Pancreas (tissue), 10 donors: Measurements from ENCODE around the gene PRKCH. TPM values are rescaled to one million over a fixed set of nuclear protein-coding genes. Genes with fewer than 3 reads are reported as not detected.

ENCODE experiments used
- ATAC-seq, 4 donors: fragments of 200-7000 bp; cut with Tn5 transposase; one replicate each; pipeline versions ENCODE4 v1.8.0 to v1.9.1; 2020; ENCODE audit warnings: mild to moderate bottlenecking in 4 of 4, moderate library complexity in 4 of 4
- DNase-seq, 6 donors: peaks; one replicate each; pipeline ENCODE4 v3.0.0-alpha.2; 2020
- FAIRE-seq: peaks from 2 replicates; lab custom pipeline; 2012; peaks lifted over from hg19 to GRCh38; lab: Jason Lieb, UNC
- H3K27ac ChIP-seq, 4 donors: fragments of 200-600 bp; sonication (generic); 1 replicate in 3 of 4; 2 replicates in 1 of 4; pipeline versions ENCODE4 v1.5.0 to v1.8.0; 2020
- H3K27me3 ChIP-seq, 4 donors: fragments of 200-600 bp; one replicate each; pipeline ENCODE4 v1.8.0; 2021
- H3K36me3 ChIP-seq, 3 donors: fragments of 200-600 bp; sonication (generic) in 1 of 3; one replicate each; pipeline versions ENCODE4 v1.5.0 to v1.8.0; 2020 to 2021
- H3K4me1 ChIP-seq, 3 donors: fragments of 200-600 bp; one replicate each; pipeline ENCODE4 v1.8.0; 2021
- H3K4me3 ChIP-seq, 4 donors: fragments of 200-600 bp; sonication (generic) in 2 of 4; one replicate each; pipeline versions ENCODE4 v1.5.0 to v1.8.0; 2020 to 2021
- H3K9me3 ChIP-seq, 4 donors: fragments of 200-600 bp; one replicate each; pipeline ENCODE4 v1.8.0; 2021
- WGBS, 2 donors: extraction: QIAGEN DNeasy Blood & Tissue Kit; methylation state at CpG; one replicate each; pipeline ENCODE4 v1.1.7; 2013; 5-methylcytosine and 5-hydroxymethylcytosine counted together
- intact Hi-C, 3 donors: fragments of 100-400 bp; cut with DNase I; formaldehyde crosslinking; loops; one replicate each; pipeline versions ENCODE4 v1.11.1 to v1.14.2; 2022
- polyA plus RNA-seq, 2 donors: library from polyadenylated mRNA; stranded (reverse); fragments of 200-250 nt; gene quantifications; one replicate each; pipeline ENCODE4 v1.2.3, GENCODE V29; 2013
- total RNA-seq, 6 donors: library from RNA; stranded (reverse); fragmentation: NEBNext Ultra II Directional in 4 of 6; extraction: Animal tissue kit (Norgen Biotek cat#: 25700) in 4 of 6; gene quantifications; one replicate each; pipeline versions ENCODE4 v1.2.1 to v1.2.4, GENCODE V29; 2021 to 2023
- TF ChIP-seq, protein P1 (sequence below), 4 donors: fragments of 200-600 bp; sonication (generic) in 3 of 4; IDR thresholded peaks; one replicate each; pipeline versions ENCODE4 v1.5.0 to v1.8.0; 2021; ENCODE audit warnings: antibody characterized with exemption in 4 of 4
- donor health status: healthy with polysubstance abuse.
- donor health status: DM: no; HTN: no; CAD: no; lungs with moderate emphysema.
- donor health status: DM: no; HTN: no; CAD: no.
- donor health status: control.
- donor health status: control.
- donor health status: Bipolar disorder and iron deficiency.
- donor health status: DM: yes; HTN: yes; CAD: no.
- donor health status: DM: no; HTN: no; CAD: no.
- donor health status: DM: no; HTN: no; CAD: no.
- donor health status: DM: yes; HTN: yes; CAD: no.

Gene PRKCH
- total and polyA plus RNA-seq, 8 donors, result 3.6 to 16.9 (median 8.9) TPM

DNA sequence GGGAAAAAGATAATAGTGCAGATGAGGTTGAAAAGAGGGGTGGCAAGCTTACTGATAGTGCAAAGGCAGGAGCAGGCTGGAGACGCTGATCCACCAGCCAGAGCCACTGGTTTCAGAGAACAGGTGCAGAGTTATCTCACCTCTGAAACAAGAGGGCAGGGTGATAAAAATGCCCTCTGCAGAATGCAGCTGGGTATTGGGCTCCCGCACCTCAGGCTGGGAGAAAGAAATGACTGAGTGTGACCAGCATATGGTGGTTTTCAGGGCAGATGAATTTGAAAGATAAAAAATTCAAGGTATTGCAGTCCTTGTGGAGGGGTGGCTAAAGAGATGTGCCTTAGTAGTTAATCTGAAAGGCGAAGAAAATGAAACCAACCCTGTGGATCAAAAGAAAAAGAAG, 37.4 kb upstream of the PRKCH start:
- H3K4me1 ChIP-seq, result peaks cover 13 to 26% (median 25%) of the 10 kb centered on the region in 3 donors
- TF ChIP-seq, protein P1, sequence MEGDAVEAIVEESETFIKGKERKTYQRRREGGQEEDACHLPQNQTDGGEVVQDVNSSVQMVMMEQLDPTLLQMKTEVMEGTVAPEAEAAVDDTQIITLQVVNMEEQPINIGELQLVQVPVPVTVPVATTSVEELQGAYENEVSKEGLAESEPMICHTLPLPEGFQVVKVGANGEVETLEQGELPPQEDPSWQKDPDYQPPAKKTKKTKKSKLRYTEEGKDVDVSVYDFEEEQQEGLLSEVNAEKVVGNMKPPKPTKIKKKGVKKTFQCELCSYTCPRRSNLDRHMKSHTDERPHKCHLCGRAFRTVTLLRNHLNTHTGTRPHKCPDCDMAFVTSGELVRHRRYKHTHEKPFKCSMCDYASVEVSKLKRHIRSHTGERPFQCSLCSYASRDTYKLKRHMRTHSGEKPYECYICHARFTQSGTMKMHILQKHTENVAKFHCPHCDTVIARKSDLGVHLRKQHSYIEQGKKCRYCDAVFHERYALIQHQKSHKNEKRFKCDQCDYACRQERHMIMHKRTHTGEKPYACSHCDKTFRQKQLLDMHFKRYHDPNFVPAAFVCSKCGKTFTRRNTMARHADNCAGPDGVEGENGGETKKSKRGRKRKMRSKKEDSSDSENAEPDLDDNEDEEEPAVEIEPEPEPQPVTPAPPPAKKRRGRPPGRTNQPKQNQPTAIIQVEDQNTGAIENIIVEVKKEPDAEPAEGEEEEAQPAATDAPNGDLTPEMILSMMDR (IDR thresholded peaks at IDR 0.05), result no peak
- no peaks in the 10 kb centered on the region for H3K9me3 ChIP-seq
- peak overlapping the region in 2 of 4 donors; percentile 42 to 47 for H3K27ac ChIP-seq
- intact Hi-C loops, result no loop called here
- ATAC-seq (no peak), DNase-seq (peak in 1 of 6 donors; percentile 17), FAIRE-seq (no peak)
- peak overlapping the region in 1 of 4 donors; percentile 17 for H3K4me3 ChIP-seq
- no peaks in the 10 kb centered on the region for H3K27me3 ChIP-seq
- no peaks in the 10 kb centered on the region for H3K36me3 ChIP-seq
- 41 to 44% methylated on average over 3 of the region's 3 CpGs for WGBS, 2 donors

DNA sequence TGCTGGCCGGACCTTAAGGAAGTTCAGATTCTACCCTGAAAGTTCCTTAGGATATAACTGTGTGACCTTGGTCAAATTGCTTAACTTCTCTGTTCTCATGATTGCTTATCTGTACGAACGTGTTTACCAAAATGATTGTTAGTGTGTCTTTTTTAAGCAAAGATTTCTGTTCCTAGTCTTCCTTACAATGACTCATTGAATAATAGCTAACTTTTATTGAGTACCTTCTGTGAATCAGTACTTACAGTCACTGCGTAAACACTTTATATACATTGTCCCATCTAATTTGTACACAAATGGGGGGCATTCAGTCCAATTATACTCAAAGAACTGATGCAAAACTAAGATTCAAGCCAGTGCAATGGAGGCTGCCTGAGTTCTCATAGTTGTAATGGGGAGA, 36.0 kb upstream of the PRKCH start:
- no peaks in the 10 kb centered on the region for H3K9me3 ChIP-seq

DNA sequence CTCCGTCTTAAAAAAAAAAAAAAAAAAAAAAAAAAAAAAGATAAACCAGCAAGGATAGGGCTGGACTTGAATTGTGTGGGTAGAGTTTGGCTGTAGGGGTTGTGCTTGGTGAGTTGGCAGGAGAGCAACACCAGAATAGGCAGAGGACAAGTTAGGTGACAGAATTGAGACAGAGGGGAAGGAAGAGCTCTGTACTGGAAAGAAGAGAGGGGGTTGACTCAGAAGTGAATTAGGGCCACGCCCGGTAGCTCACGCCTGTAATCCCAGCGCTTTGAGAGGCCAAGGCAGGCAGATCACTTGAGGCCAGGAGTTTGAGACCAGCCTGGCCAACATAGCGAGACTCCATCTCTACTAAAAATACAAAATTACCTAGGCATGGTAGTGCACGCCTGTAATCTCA, 34.2 kb upstream of the PRKCH start:
- ATAC-seq (no peak), FAIRE-seq (no peak), DNase-seq (no peak)
- intact Hi-C loops, result no loop called here
- no peak overlapping the region for H3K27ac ChIP-seq
- H3K4me1 ChIP-seq, result peaks cover 13 to 23% (median 22%) of the 10 kb centered on the region in 3 donors
- H3K27me3 ChIP-seq, result no peaks in the 10 kb centered on the region
- WGBS, 2 donors, result 86 to 96% methylated on average over 6 to 7 of the region's 7 CpGs
- H3K4me3 ChIP-seq, result no peak overlapping the region
- TF ChIP-seq, protein P1 (IDR thresholded peaks at IDR 0.05), result no peak
- no peaks in the 10 kb centered on the region for H3K9me3 ChIP-seq
- no peaks in the 10 kb centered on the region for H3K36me3 ChIP-seq

More for the DNA sequence above, 36.0 kb upstream of the PRKCH start:
- Histone ChIP-seq H3K27ac (no peak overlapping the region), H3K4me3 (no peak overlapping the region), H3K4me1 (peaks cover 13 to 26% (median 25%) of the 10 kb centered on the region in 3 donors), H3K36me3 (no peaks in the 10 kb centered on the region), H3K27me3 (no peaks in the 10 kb centered on the region)
- no peak for FAIRE-seq
- DNase-seq, result no peak
- intact Hi-C loops, result no loop called here
- WGBS, 2 donors, result 37 to 40% methylated on average over 4 of the region's 4 CpGs
- no peak for ATAC-seq
- TF ChIP-seq, protein P1 (IDR thresholded peaks at IDR 0.05), result no peak

DNA sequence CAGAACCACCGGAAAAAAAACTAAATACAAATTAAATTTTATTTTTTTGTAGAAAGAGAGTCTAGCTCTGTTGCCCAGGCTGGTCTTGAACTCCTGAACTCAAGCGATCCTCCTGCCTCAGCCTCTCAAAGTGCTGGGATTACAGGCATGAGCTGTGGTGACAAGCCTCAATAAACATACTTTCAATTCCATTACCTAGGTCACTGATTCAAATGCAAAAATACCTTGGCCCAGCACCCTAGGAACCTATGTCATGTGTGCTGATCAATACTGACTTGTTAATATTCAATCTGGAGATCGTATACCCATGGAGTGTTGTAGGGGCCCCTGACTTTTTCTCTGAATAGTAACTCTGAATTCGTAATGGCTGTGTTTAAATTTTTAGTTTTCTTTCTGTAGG, 33.2 kb upstream of the PRKCH start:
- no peak overlapping the region for H3K27ac ChIP-seq
- H3K4me1 ChIP-seq, result peaks cover 13 to 19% (median 16%) of the 10 kb centered on the region in 3 donors
- H3K4me3 ChIP-seq, result no peak overlapping the region
- H3K36me3 ChIP-seq, result no peaks in the 10 kb centered on the region
- intact Hi-C loops, result no loop called here
- ATAC-seq, result no peak
- TF ChIP-seq, protein P1 (IDR thresholded peaks at IDR 0.05), result no peak
- H3K9me3 ChIP-seq, result no peaks in the 10 kb centered on the region
- FAIRE-seq, result no peak
- H3K27me3 ChIP-seq, result no peaks in the 10 kb centered on the region
- WGBS, 2 donors, result 53 to 55% methylated on average over 4 of the region's 4 CpGs
- DNase-seq, result no peak

DNA sequence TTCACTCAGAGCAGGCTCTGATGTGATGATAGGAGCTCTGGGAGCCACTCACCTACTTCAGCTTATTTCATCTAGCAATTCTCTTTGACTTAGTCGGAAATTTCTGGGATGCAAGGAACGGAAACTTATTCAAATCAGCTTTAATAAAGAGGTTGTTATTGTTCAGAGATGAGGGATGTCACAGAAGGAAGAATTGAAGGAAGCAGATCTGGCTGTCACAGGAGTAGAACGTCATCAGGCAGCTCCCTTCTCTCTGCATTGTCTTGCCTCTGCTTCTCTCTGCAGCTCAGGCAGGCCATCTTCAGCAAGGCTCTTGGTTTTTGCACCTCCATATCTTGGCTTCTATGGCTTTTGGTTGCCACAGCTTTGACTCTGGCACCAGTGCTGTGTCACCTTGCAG, 32.7 kb upstream of the PRKCH start:
- TF ChIP-seq, protein P1 (IDR thresholded peaks at IDR 0.05), result no peak
- H3K27ac ChIP-seq, result no peak overlapping the region
- intact Hi-C loops, result no loop called here
- no peak overlapping the region for H3K4me3 ChIP-seq
- no peaks in the 10 kb centered on the region for H3K36me3 ChIP-seq
- WGBS, 2 donors, result 53 to 65% methylated on average over 3 of the region's 3 CpGs
- ATAC-seq (no peak), DNase-seq (no peak), FAIRE-seq (no peak)
- no peaks in the 10 kb centered on the region for H3K27me3 ChIP-seq
- H3K4me1 ChIP-seq, result peaks cover 13 to 16% (median 16%) of the 10 kb centered on the region in 3 donors
- no peaks in the 10 kb centered on the region for H3K9me3 ChIP-seq
